GM12878 (cell line): ENCODE data around the gene HS3ST3A1. TPM values are rescaled to one million over a fixed set of nuclear protein-coding genes. Genes with fewer than 3 reads are reported as not detected.

Source experiments
- ATAC-seq: fragments of 200-7000 bp; cut with Tn5 transposase; 3 replicates; pipeline ENCODE4 v1.9.1; 2020; ENCODE audit warnings: mild to moderate bottlenecking, moderate library complexity
- BruUV-seq: library from RNA; stranded (reverse); fragments of 400-500 nt; replicated peaks from 2 replicates; lab custom pipeline; 2021; lab: Mats Ljungman, UMichigan
- CTCF ChIA-PET: fragments of 300-600 bp; sonication (Branson Sonifier 250); formaldehyde crosslinking; extraction: SDS; loops from one replicate; lab custom pipeline; 2021; ENCODE audit warnings: inconsistent platforms; lab: Yijun Ruan, JAX
- POLR2A ChIA-PET: fragments of 350-600 bp; formaldehyde crosslinking; extraction: SDS; loops from one replicate; lab custom pipeline; 2021; ENCODE audit warnings: inconsistent platforms; lab: Charles Lee
- RAD21 ChIA-PET: fragments of 300-600 bp; sonication (Branson Sonifier 250); formaldehyde crosslinking; loops from one replicate; lab custom pipeline; 2023; ENCODE audit warnings: antibody characterized with exemption; ENCODE audit not compliant: unreplicated experiment; lab: Charles Lee
- SMC1A ChIA-PET: fragments of 300-600 bp; sonication (Branson Sonifier 250); formaldehyde crosslinking; loops from one replicate; lab custom pipeline; 2023; ENCODE audit not compliant: unreplicated experiment, uncharacterized antibody; lab: Charles Lee
- DNase-seq: peaks from one replicate; pipeline ENCODE4 v3.0.0-alpha.2; 2011; ENCODE audit warnings: low read depth, low spot score
- FAIRE-seq: peaks from 3 replicates; lab custom pipeline; 2011; peaks lifted over from hg19 to GRCh38; lab: Jason Lieb, UNC
- H2AFZ ChIP-seq: 2 replicates; pipeline ENCODE4 v1.6.0; 2011; ENCODE audit warnings: low read depth, low read length, control low read depth; ENCODE audit not compliant: control insufficient read depth
- H3K27ac ChIP-seq: 2 replicates; pipeline ENCODE4 v1.5.1; 2011; ENCODE audit warnings: control low read depth; ENCODE audit not compliant: control insufficient read depth, insufficient read depth
- H3K27me3 ChIP-seq, 2 experiments: replicated peaks in 1 of 2; 2 replicates each; pipeline versions ENCODE4 v1.6.0 to v1.6.1; 2011; ENCODE audit warnings: low read length in 1 of 2; ENCODE audit not compliant: control insufficient read depth in 2 of 2, insufficient read depth in 2 of 2
- H3K36me3 ChIP-seq, 2 experiments: 2 replicates each; pipeline ENCODE4 v1.5.1; 2011; ENCODE audit warnings: low read length in 1 of 2; ENCODE audit not compliant: control insufficient read depth in 2 of 2, insufficient read depth in 2 of 2
- H3K4me1 ChIP-seq: 2 replicates; pipeline ENCODE4 v1.6.1; 2011; ENCODE audit warnings: mild to moderate bottlenecking, low read length, moderate library complexity, mixed read lengths; ENCODE audit not compliant: control insufficient read depth, insufficient read depth
- H3K4me2 ChIP-seq: 2 replicates; pipeline ENCODE4 v1.6.0; 2011; ENCODE audit warnings: control low read depth; ENCODE audit not compliant: control insufficient read depth, insufficient read depth
- H3K4me3 ChIP-seq: fragments of 200-600 bp; sonication (generic); 2 replicates; pipeline ENCODE4 v1.5.1; 2016
- H3K79me2 ChIP-seq: 2 replicates; pipeline ENCODE4 v1.6.0; 2011; ENCODE audit warnings: low read length; ENCODE audit not compliant: control insufficient read depth, insufficient read depth
- H3K9ac ChIP-seq: 2 replicates; pipeline ENCODE4 v1.8.0; 2011; ENCODE audit warnings: low read length, control low read depth, mixed read lengths; ENCODE audit not compliant: control insufficient read depth, insufficient read depth
- H3K9me3 ChIP-seq: replicated peaks from 3 replicates; pipeline ENCODE4 v1.5.1; 2011; ENCODE audit warnings: mild to moderate bottlenecking, low read length; ENCODE audit not compliant: control insufficient read depth, insufficient read depth
- H4K20me1 ChIP-seq: 2 replicates; pipeline ENCODE4 v1.6.0; 2011; ENCODE audit not compliant: control insufficient read depth, insufficient read depth
- BACH1 ChIP-seq: fragments of 450-650 bp; IDR thresholded peaks from 2 replicates; pipeline ENCODE4 v1.6.1; 2017; ENCODE audit warnings: mild to moderate bottlenecking, borderline replicate concordance
- EP300 ChIP-seq, 2 experiments: fragments of 150-350 bp in 1 of 2; IDR thresholded peaks; 2 replicates each; pipeline ENCODE4 v1.6.1; 2011 to 2012; ENCODE audit warnings: low read depth in 2 of 2, low read length in 2 of 2, borderline replicate concordance in 1 of 2, improper control_type of control experiment in 1 of 2, inconsistent platforms in 1 of 2; ENCODE audit not compliant: control insufficient read depth in 1 of 2
- ETV6 ChIP-seq, 2 experiments: fragments of 450-650 bp in 1 of 2; IDR thresholded peaks in 1 of 2; conservative IDR thresholded peaks in 1 of 2; 2 replicates each; pipeline ENCODE4 v1.6.1; 2014; ENCODE audit warnings: antibody characterized with exemption in 1 of 2, borderline replicate concordance in 1 of 2, low read depth in 1 of 2, mild to moderate bottlenecking in 1 of 2, moderate library complexity in 1 of 2
- KLF5 ChIP-seq: fragments of 450-650 bp; IDR thresholded peaks from 2 replicates; pipeline ENCODE4 v1.6.1; 2014; ENCODE audit warnings: mild to moderate bottlenecking; ENCODE audit not compliant: partially characterized antibody
- LARP7 ChIP-seq: fragments of 450-650 bp; IDR thresholded peaks from 2 replicates; pipeline ENCODE4 v1.6.1; 2017; ENCODE audit warnings: mild to moderate bottlenecking
- MTA2 ChIP-seq: fragments of 450-650 bp; IDR thresholded peaks from 2 replicates; pipeline ENCODE4 v1.6.1; 2016; ENCODE audit warnings: low read depth, mild to moderate bottlenecking, moderate library complexity
- NR2F1 ChIP-seq: fragments of 450-650 bp; conservative IDR thresholded peaks from 2 replicates; pipeline ENCODE4 v1.6.1; 2017; ENCODE audit warnings: mild to moderate bottlenecking
- NRF1 ChIP-seq: conservative IDR thresholded peaks from 2 replicates; pipeline ENCODE4 v1.6.1; 2011; ENCODE audit warnings: mild to moderate bottlenecking, low read depth, low read length, improper control_type of control experiment
- PAX8 ChIP-seq: fragments of 450-650 bp; IDR thresholded peaks from 2 replicates; pipeline ENCODE4 v1.6.1; 2017; ENCODE audit warnings: mild to moderate bottlenecking, moderate library complexity
- POU2F2 ChIP-seq: IDR thresholded peaks from 3 replicates; pipeline ENCODE4 v1.6.1; 2011; ENCODE audit warnings: low read depth, mild to moderate bottlenecking, low read length, borderline replicate concordance
- RB1 ChIP-seq: fragments of 450-650 bp; formaldehyde crosslinking; IDR thresholded peaks from 2 replicates; pipeline ENCODE4 v1.6.1; 2017; ENCODE audit warnings: mild to moderate bottlenecking, borderline replicate concordance
- RUNX3 ChIP-seq: IDR thresholded peaks from 2 replicates; pipeline ENCODE4 v1.6.1; 2012; ENCODE audit warnings: low read length, inconsistent platforms
- TAF1 ChIP-seq: IDR thresholded peaks from 2 replicates; pipeline ENCODE4 v1.6.1; 2011; ENCODE audit warnings: mild to moderate bottlenecking, low read depth, low read length, borderline replicate concordance
- TARDBP ChIP-seq: IDR thresholded peaks from 2 replicates; pipeline ENCODE4 v1.6.1; 2016; ENCODE audit warnings: borderline replicate concordance
- YY1 ChIP-seq: IDR thresholded peaks from 2 replicates; pipeline ENCODE4 v1.6.1; 2011; ENCODE audit warnings: low read depth, mild to moderate bottlenecking, low read length
- WGBS: methylation state at CpG from one replicate; pipeline ENCODE4 v1.1.6; 2016; ENCODE audit warnings: low lambda C conversion rate; ENCODE audit not compliant: insufficient replicate concordance, insufficient coverage; ENCODE audit errors: missing lambda C conversion rate; 5-methylcytosine and 5-hydroxymethylcytosine counted together
- in situ Hi-C: fragments of 300-500 bp; cut with MboI; formaldehyde crosslinking; loops from 9 replicates; pipeline ENCODE4 v1.14.3; 2018; ENCODE audit warnings: mixed read lengths
- intact Hi-C: fragments of 100-400 bp; cut with micrococcal nuclease; formaldehyde crosslinking; loops from one replicate; pipeline ENCODE4 v1.14.2; 2022; ENCODE audit not compliant: unreplicated experiment
- polyA plus RNA-seq, 11 experiments: library from polyadenylated mRNA; depleted of rRNA in 4 of 11; unstranded in 6 of 11; stranded (reverse) in 5 of 11; fragments of >200 nt; fragmentation: Nextera tagmentation in 4 of 11; fragmentation: Illumina TruSeq in 1 of 11; extraction: Ambion mirVana in 4 of 11; extraction: Trizol in 1 of 11; gene quantifications; 1 replicate in 1 of 11; 2 replicates in 10 of 11; pipeline versions ENCODE4 v1.2.1 to v1.2.3, GENCODE V29; 2011 to 2016; ENCODE audit warnings: inconsistent platforms in 2 of 11, missing spikeins in 2 of 11, low read depth in 1 of 11
- total RNA-seq, 4 experiments: library from RNA; depleted of rRNA in 3 of 4; stranded (reverse); fragments of >200 nt in 3 of 4; fragmentation: Illumina TruSeq in 1 of 4; extraction: Trizol in 1 of 4; gene quantifications; 2 replicates each; pipeline versions ENCODE4 v1.2.1 to v1.2.3, GENCODE V29; 2013 to 2021
- TF ChIP-seq, protein P1 (sequence below): fragments of 450-650 bp; IDR thresholded peaks from 2 replicates; pipeline ENCODE4 v1.6.1; 2018; ENCODE audit warnings: borderline replicate concordance, mild to moderate bottlenecking; ENCODE audit not compliant: partially characterized antibody
- TF ChIP-seq, protein P2 (sequence below): IDR thresholded peaks from 2 replicates; pipeline ENCODE4 v1.6.1; 2012; ENCODE audit warnings: improper control_type of control experiment, low read depth, low read length; ENCODE audit not compliant: insufficient replicate concordance

Gene HS3ST3A1
- total and polyA plus RNA-seq, 10 of the 15 experiments (the other 5 are each of a cell fraction or from before 2014, with no cell fraction given): 0.24 to 0.26 TPM; not detected in 8

- ATAC-seq (no peak), FAIRE-seq (no peak), DNase-seq (no peak)
- no peaks in the 10 kb centered on the region; the same call in 2 of the 3 replicates for H3K9me3 ChIP-seq
- H4K20me1 ChIP-seq: no peaks in the 10 kb centered on the region
- no peak overlapping the region for H3K4me3 ChIP-seq
- WGBS: 0% methylated on average over 2 of the region's 2 CpGs
- H3K4me1 ChIP-seq: no peaks in the 10 kb centered on the region
- in situ Hi-C loops: no loop called here
- H3K27ac ChIP-seq: no peak overlapping the region
- no TSS peak for BruUV-seq
- H3K4me2 ChIP-seq: no peak overlapping the region
- H2AFZ ChIP-seq: no peak overlapping the region
- no peaks in the 10 kb centered on the region for H3K27me3 ChIP-seq
- ChIA-PET SMC1A (interaction anchor here (1.4 to 2.4 kb wide), 2 partner anchors 13 to 15 kb away, joined by 3 to 8 read pairs; no protein-coding TSS in a partner anchor), POLR2A (no interaction called here), CTCF (no interaction called here), RAD21 (no interaction called here)
- no peak overlapping the region for H3K9ac ChIP-seq
- no peaks in the 10 kb centered on the region for H3K79me2 ChIP-seq
- H3K36me3 ChIP-seq: no peaks in the 10 kb centered on the region
- no peak for TF ChIP-seq NRF1
- TF ChIP-seq TAF1: no peak
- no peak for TF ChIP-seq ETV6 (conservative IDR thresholded peaks at IDR 0.05 in 1 of 2, IDR thresholded peaks at IDR 0.05 in 1 of 2; ENCODE audit: borderline replicate concordance in 1 of 2, low read depth in 1 of 2)
- TF ChIP-seq PAX8: no peak
- no peak for TF ChIP-seq MTA2
- TF ChIP-seq, protein P1, sequence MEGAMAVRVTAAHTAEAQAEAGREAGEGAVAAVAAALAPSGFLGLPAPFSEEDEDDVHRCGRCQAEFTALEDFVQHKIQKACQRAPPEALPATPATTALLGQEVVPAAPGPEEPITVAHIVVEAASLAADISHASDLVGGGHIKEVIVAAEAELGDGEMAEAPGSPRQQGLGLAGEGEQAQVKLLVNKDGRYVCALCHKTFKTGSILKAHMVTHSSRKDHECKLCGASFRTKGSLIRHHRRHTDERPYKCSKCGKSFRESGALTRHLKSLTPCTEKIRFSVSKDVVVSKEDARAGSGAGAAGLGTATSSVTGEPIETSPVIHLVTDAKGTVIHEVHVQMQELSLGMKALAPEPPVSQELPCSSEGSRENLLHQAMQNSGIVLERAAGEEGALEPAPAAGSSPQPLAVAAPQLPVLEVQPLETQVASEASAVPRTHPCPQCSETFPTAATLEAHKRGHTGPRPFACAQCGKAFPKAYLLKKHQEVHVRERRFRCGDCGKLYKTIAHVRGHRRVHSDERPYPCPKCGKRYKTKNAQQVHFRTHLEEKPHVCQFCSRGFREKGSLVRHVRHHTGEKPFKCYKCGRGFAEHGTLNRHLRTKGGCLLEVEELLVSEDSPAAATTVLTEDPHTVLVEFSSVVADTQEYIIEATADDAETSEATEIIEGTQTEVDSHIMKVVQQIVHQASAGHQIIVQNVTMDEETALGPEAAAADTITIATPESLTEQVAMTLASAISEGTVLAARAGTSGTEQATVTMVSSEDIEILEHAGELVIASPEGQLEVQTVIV: no peak
- no peak for TF ChIP-seq RB1
- no peak for TF ChIP-seq YY1
- TF ChIP-seq BACH1: no peak
- no peak for TF ChIP-seq TARDBP
- no peak for TF ChIP-seq KLF5
- no peak for TF ChIP-seq RUNX3
- TF ChIP-seq EP300 (IDR thresholded peaks at IDR 0.05; ENCODE audit: borderline replicate concordance in 1 of 2, control insufficient read depth in 1 of 2, low read depth in 2 of 2, low read length in 2 of 2): no peak
- no peak for TF ChIP-seq NR2F1
- TF ChIP-seq, protein P2, sequence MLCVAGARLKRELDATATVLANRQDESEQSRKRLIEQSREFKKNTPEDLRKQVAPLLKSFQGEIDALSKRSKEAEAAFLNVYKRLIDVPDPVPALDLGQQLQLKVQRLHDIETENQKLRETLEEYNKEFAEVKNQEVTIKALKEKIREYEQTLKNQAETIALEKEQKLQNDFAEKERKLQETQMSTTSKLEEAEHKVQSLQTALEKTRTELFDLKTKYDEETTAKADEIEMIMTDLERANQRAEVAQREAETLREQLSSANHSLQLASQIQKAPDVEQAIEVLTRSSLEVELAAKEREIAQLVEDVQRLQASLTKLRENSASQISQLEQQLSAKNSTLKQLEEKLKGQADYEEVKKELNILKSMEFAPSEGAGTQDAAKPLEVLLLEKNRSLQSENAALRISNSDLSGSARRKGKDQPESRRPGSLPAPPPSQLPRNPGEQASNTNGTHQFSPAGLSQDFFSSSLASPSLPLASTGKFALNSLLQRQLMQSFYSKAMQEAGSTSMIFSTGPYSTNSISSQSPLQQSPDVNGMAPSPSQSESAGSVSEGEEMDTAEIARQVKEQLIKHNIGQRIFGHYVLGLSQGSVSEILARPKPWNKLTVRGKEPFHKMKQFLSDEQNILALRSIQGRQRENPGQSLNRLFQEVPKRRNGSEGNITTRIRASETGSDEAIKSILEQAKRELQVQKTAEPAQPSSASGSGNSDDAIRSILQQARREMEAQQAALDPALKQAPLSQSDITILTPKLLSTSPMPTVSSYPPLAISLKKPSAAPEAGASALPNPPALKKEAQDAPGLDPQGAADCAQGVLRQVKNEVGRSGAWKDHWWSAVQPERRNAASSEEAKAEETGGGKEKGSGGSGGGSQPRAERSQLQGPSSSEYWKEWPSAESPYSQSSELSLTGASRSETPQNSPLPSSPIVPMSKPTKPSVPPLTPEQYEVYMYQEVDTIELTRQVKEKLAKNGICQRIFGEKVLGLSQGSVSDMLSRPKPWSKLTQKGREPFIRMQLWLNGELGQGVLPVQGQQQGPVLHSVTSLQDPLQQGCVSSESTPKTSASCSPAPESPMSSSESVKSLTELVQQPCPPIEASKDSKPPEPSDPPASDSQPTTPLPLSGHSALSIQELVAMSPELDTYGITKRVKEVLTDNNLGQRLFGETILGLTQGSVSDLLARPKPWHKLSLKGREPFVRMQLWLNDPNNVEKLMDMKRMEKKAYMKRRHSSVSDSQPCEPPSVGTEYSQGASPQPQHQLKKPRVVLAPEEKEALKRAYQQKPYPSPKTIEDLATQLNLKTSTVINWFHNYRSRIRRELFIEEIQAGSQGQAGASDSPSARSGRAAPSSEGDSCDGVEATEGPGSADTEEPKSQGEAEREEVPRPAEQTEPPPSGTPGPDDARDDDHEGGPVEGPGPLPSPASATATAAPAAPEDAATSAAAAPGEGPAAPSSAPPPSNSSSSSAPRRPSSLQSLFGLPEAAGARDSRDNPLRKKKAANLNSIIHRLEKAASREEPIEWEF: no peak
- TF ChIP-seq POU2F2: no peak
- no peak for TF ChIP-seq LARP7
- TF ChIP-seq, all 136 proteins: peak for 0
- intact Hi-C loops: no loop called here
Observed at GRCh38 chr17:13540546-13540945, 61.2 kb downstream of the HS3ST3A1 start.
